ENCODE data around the gene LMO7.

GRCh38 chr13:75635101-75635827 lies 866 bp upstream of the LMO7 start:
- TF ChIP-seq CTCF (IDR thresholded peaks at IDR 0.05) (no peak), POLR2A (IDR thresholded peaks at IDR 0.05) (no peak)
